ENCODE results near the gene THG1L. TPM values are rescaled to one million over a fixed set of nuclear protein-coding genes. Genes with fewer than 3 reads are reported as not detected.

THG1L gene
- total and polyA plus RNA-seq, 9 donors = 8.9 to 23.6 (median 14.3) TPM

- H3K4me3 ChIP-seq = no peak overlapping the region
- no peaks in the 10 kb centered on the region for H3K36me3 ChIP-seq
- DNase-seq = no peak
- WGBS, 3 donors = 53 to 60% (median 57%) methylated on average over 1 of the region's 1 CpG
- no peak overlapping the region for H3K27ac ChIP-seq
- intact Hi-C loops (cut with DNase I) = no loop called here
- no peaks in the 10 kb centered on the region for H3K4me1 ChIP-seq (ENCODE audit: insufficient read depth)
- TF ChIP-seq POLR2A (IDR thresholded peaks at IDR 0.05) = no peak
- no peak for TF ChIP-seq EP300 (IDR thresholded peaks at IDR 0.05)
- TF ChIP-seq CTCF (IDR thresholded peaks at IDR 0.05) = no peak
- H3K9me3 ChIP-seq = no peaks in the 10 kb centered on the region
- no peaks in the 10 kb centered on the region for H3K27me3 ChIP-seq
Observed at GRCh38 chr5:157766902-157767301, 35.7 kb downstream of the THG1L start.

DNA sequence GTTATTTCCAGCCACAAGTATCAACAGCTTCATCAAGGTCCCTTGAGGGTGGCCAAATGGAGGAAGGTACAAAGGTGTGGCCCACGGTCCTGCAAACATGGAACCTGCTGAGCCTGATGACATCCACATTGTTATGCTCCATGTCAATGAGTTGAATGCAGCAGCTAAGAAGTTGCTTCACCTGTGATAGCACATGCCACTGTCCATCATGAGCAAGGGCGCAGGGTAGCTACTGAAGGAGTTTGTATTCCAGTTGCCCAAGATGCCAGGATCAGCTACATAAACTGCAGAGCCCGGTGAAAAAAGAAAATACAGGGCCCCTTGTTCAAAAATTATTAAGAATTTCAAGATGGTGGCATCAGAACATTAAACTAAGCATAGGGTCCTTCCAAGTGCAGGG is 36.5 kb downstream of the THG1L start:
- intact Hi-C loops (cut with DNase I) = no loop called here
- H3K36me3 ChIP-seq = no peaks in the 10 kb centered on the region
- no peak for TF ChIP-seq CTCF (IDR thresholded peaks at IDR 0.05)
- no peak for TF ChIP-seq POLR2A (IDR thresholded peaks at IDR 0.05)
- no peak for TF ChIP-seq EP300 (IDR thresholded peaks at IDR 0.05)
- no peak overlapping the region for H3K4me3 ChIP-seq
- no peaks in the 10 kb centered on the region for H3K4me1 ChIP-seq (ENCODE audit: insufficient read depth)
- no peaks in the 10 kb centered on the region for H3K9me3 ChIP-seq
- 65 to 100% (median 78%) methylated on average over 3 of the region's 3 CpGs for WGBS, 3 donors
- no peak overlapping the region for H3K27ac ChIP-seq
- no peak for DNase-seq
- no peaks in the 10 kb centered on the region for H3K27me3 ChIP-seq

- Histone ChIP-seq H3K9me3 (no peaks in the 10 kb centered on the region), H3K27ac (no peak overlapping the region), H3K4me1 (ENCODE audit: insufficient read depth) (no peaks in the 10 kb centered on the region), H3K4me3 (no peak overlapping the region), H3K27me3 (no peaks in the 10 kb centered on the region), H3K36me3 (no peaks in the 10 kb centered on the region)
- intact Hi-C loops (cut with DNase I) = no loop called here
- DNase-seq = no peak
- 92 to 96% (median 96%) methylated on average over 4 of the region's 4 CpGs for WGBS, 3 donors
- TF ChIP-seq EP300 (IDR thresholded peaks at IDR 0.05) (no peak), POLR2A (IDR thresholded peaks at IDR 0.05) (no peak), CTCF (IDR thresholded peaks at IDR 0.05) (no peak)
Observed at GRCh38 chr5:157770665-157771064, 39.4 kb downstream of the THG1L start.

GRCh38 chr5:157772127-157772526 is 40.9 kb downstream of the THG1L start:
- WGBS, 3 donors = 68 to 81% (median 71%) methylated on average over 10 of the region's 10 CpGs

GRCh38 chr5:157778121-157778805 is 47.0 kb downstream of the THG1L start:
- no peaks in the 10 kb centered on the region for H3K36me3 ChIP-seq
- intact Hi-C loops (cut with DNase I) = loop anchor here in 1 of 4 donors (5.0 kb wide), 1 partner anchor 309 kb away; no protein-coding TSS in a partner anchor
- DNase-seq = no peak
- no peaks in the 10 kb centered on the region for H3K4me1 ChIP-seq (ENCODE audit: insufficient read depth)
- TF ChIP-seq EP300 (IDR thresholded peaks at IDR 0.05) = no peak
- TF ChIP-seq CTCF (IDR thresholded peaks at IDR 0.05) = no peak
- TF ChIP-seq POLR2A (IDR thresholded peaks at IDR 0.05) = no peak
- no peak overlapping the region for H3K4me3 ChIP-seq
- 53 to 60% (median 54%) methylated on average over 8 of the region's 8 CpGs for WGBS, 3 donors
- H3K27me3 ChIP-seq = no peaks in the 10 kb centered on the region
- no peak overlapping the region for H3K27ac ChIP-seq
- no peaks in the 10 kb centered on the region for H3K9me3 ChIP-seq

More at GRCh38 chr5:157772127-157772526, 40.9 kb downstream of the THG1L start:
- intact Hi-C loops (cut with DNase I) = no loop called here
- Histone ChIP-seq H3K27me3 (no peaks in the 10 kb centered on the region), H3K4me3 (no peak overlapping the region), H3K9me3 (no peaks in the 10 kb centered on the region), H3K27ac (no peak overlapping the region), H3K36me3 (no peaks in the 10 kb centered on the region), H3K4me1 (ENCODE audit: insufficient read depth) (no peaks in the 10 kb centered on the region)
- no peak for TF ChIP-seq EP300 (IDR thresholded peaks at IDR 0.05)
- DNase-seq = no peak
